SH-SY5Y (cell line): Measurements from ENCODE around the gene STAC2.

Experiments
- GATA2 ChIP-seq: IDR thresholded peaks from 2 replicates; pipeline ENCODE4 v1.6.1; 2011; ENCODE audit warnings: mild to moderate bottlenecking, low read depth, low read length
- GATA3 ChIP-seq: IDR thresholded peaks from 2 replicates; pipeline ENCODE4 v1.6.1; 2011; ENCODE audit warnings: low read depth, mild to moderate bottlenecking, low read length, moderate library complexity

Gene STAC2

GRCh38 chr17:39225308-39225958 lies at the start of gene STAC2:
Gene STAC2, minus strand, starts transcription at chr17:39225945. Its CDS starts 443 bp downstream, at chr17:39225502.
- no peak for TF ChIP-seq GATA2
- TF ChIP-seq GATA3, result no peak

GRCh38 chr17:39271546-39271945 lies 45.8 kb upstream of the STAC2 start:
- no peak for TF ChIP-seq GATA3
- no peak for TF ChIP-seq GATA2

- TF ChIP-seq GATA3, result no peak
Measured at GRCh38 chr17:39270923-39271322, 45.2 kb upstream of the STAC2 start.

- TF ChIP-seq GATA3 (no peak), GATA2 (no peak)
Measured at GRCh38 chr17:39264119-39264518, 38.4 kb upstream of the STAC2 start.

GRCh38 chr17:39261286-39261685 lies 35.5 kb upstream of the STAC2 start:
- TF ChIP-seq GATA3 (no peak), GATA2 (no peak)

- TF ChIP-seq GATA2 (no peak), GATA3 (no peak)
Measured at GRCh38 chr17:39252788-39253460, 27.2 kb upstream of the STAC2 start.

- TF ChIP-seq GATA2 (no peak), GATA3 (no peak)
Measured at GRCh38 chr17:39251997-39252396, 26.3 kb upstream of the STAC2 start.

GRCh38 chr17:39246274-39246673 lies 20.5 kb upstream of the STAC2 start:
- no peak for TF ChIP-seq GATA2
- no peak for TF ChIP-seq GATA3

GRCh38 chr17:39244600-39245570 lies 19.1 kb upstream of the STAC2 start:
- TF ChIP-seq GATA3, result no peak
- peak; percentile 48 for TF ChIP-seq GATA2

GRCh38 chr17:39244016-39244599 lies 18.4 kb upstream of the STAC2 start:
- no peak for TF ChIP-seq GATA2
- no peak for TF ChIP-seq GATA3

- no peak for TF ChIP-seq GATA3
- TF ChIP-seq GATA2, result no peak
Measured at GRCh38 chr17:39243155-39243554, 17.4 kb upstream of the STAC2 start.

- TF ChIP-seq GATA2, result no peak
- TF ChIP-seq GATA3, result no peak
Measured at GRCh38 chr17:39240631-39241030, 14.9 kb upstream of the STAC2 start.

- no peak for TF ChIP-seq GATA3
Measured at GRCh38 chr17:39239640-39240314, 14.0 kb upstream of the STAC2 start.

- TF ChIP-seq GATA3 (no peak), GATA2 (no peak)
Measured at GRCh38 chr17:39238311-39238972, 12.7 kb upstream of the STAC2 start.
